HG03039 (cell line): ENCODE measurements around the gene HTRA3.

Experiments used
- ATAC-seq: cut with Tn5 transposase; IDR thresholded peaks from one replicate; pipeline ENCODE4 v1.9.1; 2021; ENCODE audit warnings: mild to moderate bottlenecking, moderate library complexity; ENCODE audit not compliant: unreplicated experiment

Gene HTRA3

GRCh38 chr4:8306511-8307021 is 37.0 kb downstream of the HTRA3 start:
- ATAC-seq, result no peak

- no peak for ATAC-seq
Observed at GRCh38 chr4:8307121-8307520, 37.6 kb downstream of the HTRA3 start.

GRCh38 chr4:8307714-8308113 is 38.2 kb downstream of the HTRA3 start:
- no peak for ATAC-seq

GRCh38 chr4:8308144-8308543 is 38.6 kb downstream of the HTRA3 start:
- ATAC-seq, result no peak

- ATAC-seq, result no peak
Observed at GRCh38 chr4:8308856-8309771, 39.6 kb downstream of the HTRA3 start.

GRCh38 chr4:8310306-8310705 is 40.8 kb downstream of the HTRA3 start:
- no peak for ATAC-seq

- ATAC-seq, result no peak
Observed at GRCh38 chr4:8311101-8312068, 41.8 kb downstream of the HTRA3 start.

- no peak for ATAC-seq
Observed at GRCh38 chr4:8312069-8312445, 42.5 kb downstream of the HTRA3 start.

GRCh38 chr4:8312976-8313375 is 43.4 kb downstream of the HTRA3 start:
- ATAC-seq, result no peak

- no peak for ATAC-seq
Observed at GRCh38 chr4:8314691-8315255, 45.2 kb downstream of the HTRA3 start.

- ATAC-seq, result no peak
Observed at GRCh38 chr4:8315435-8316250, 46.1 kb downstream of the HTRA3 start.

- no peak for ATAC-seq
Observed at GRCh38 chr4:8316251-8316771, 46.8 kb downstream of the HTRA3 start.

- ATAC-seq, result no peak
Observed at GRCh38 chr4:8316911-8317351, 47.4 kb downstream of the HTRA3 start.

GRCh38 chr4:8317474-8317873 is 47.9 kb downstream of the HTRA3 start:
- no peak for ATAC-seq

GRCh38 chr4:8318509-8318908 is 49.0 kb downstream of the HTRA3 start:
- ATAC-seq, result no peak

- ATAC-seq, result no peak
Observed at GRCh38 chr4:8319061-8319460, 49.5 kb downstream of the HTRA3 start.

GRCh38 chr4:8319731-8320385 is 50.3 kb downstream of the HTRA3 start:
- no peak for ATAC-seq

GRCh38 chr4:8320386-8320750 is 50.8 kb downstream of the HTRA3 start:
- no peak for ATAC-seq

- no peak for ATAC-seq
Observed at GRCh38 chr4:8321220-8321619, 51.7 kb downstream of the HTRA3 start.
